OCI-LY3 (cell line): ENCODE data around the gene HNRNPLL.

Source experiments
- H2AFZ ChIP-seq: fragments of 200-600, 300-600 bp; shearing (Covaris generic); 2 replicates; pipeline ENCODE4 v1.6.0; 2014; ENCODE audit warnings: antibody characterized with exemption, low read depth, low read length
- H3K27ac ChIP-seq: fragments of 200-600, 300-600 bp; sonication (generic); 2 replicates; pipeline ENCODE4 v1.5.1; 2014; ENCODE audit warnings: mild to moderate bottlenecking, low read length, moderate library complexity, mixed read lengths
- H3K27me3 ChIP-seq: fragments of 200-600, 300-600 bp; sonication (generic); 2 replicates; pipeline ENCODE4 v1.6.1; 2014; ENCODE audit warnings: low read depth, low read length, mixed read lengths
- H3K36me3 ChIP-seq: fragments of 200-600, 300-600 bp; sonication (generic); replicated peaks from 2 replicates; pipeline ENCODE3; 2014; ENCODE audit warnings: low read depth, low read length, mixed read lengths
- H3K4me1 ChIP-seq: fragments of 300-600, 200-600 bp; sonication (generic); 2 replicates; pipeline ENCODE4 v1.6.1; 2014; ENCODE audit warnings: low read length, mixed read lengths
- H3K4me2 ChIP-seq: fragments of 200-600, 300-600 bp; sonication (generic); 2 replicates; pipeline ENCODE4 v1.6.1; 2014; ENCODE audit warnings: low read length, mixed read lengths
- H3K4me3 ChIP-seq: fragments of 300-600, 200-600 bp; sonication (generic); 2 replicates; pipeline ENCODE4 v1.5.1; 2014; ENCODE audit warnings: antibody characterized with exemption, mild to moderate bottlenecking, low read length, moderate library complexity
- H3K79me2 ChIP-seq: fragments of 300-600, 200-600 bp; shearing (Covaris generic); 2 replicates; pipeline ENCODE4 v1.6.1; 2014; ENCODE audit warnings: mild to moderate bottlenecking, low read length, mixed read lengths
- H3K9ac ChIP-seq: fragments of 300-600, 200-600 bp; shearing (Covaris generic); 2 replicates; pipeline ENCODE4 v1.6.0; 2014; ENCODE audit warnings: mild to moderate bottlenecking, low read length, moderate library complexity
- H3K9me3 ChIP-seq: fragments of 200-600, 300-600 bp; shearing (Covaris generic); 2 replicates; pipeline ENCODE4 v1.6.1; 2014; ENCODE audit warnings: low read length, mixed read lengths; ENCODE audit not compliant: insufficient read depth
- H4K20me1 ChIP-seq: fragments of 200-600, 300-600 bp; sonication (generic); 2 replicates; pipeline ENCODE4 v1.6.1; 2016; ENCODE audit warnings: low read length, mixed read lengths; ENCODE audit not compliant: insufficient read depth
- EZH2phosphoT487 ChIP-seq: fragments of 200-600 bp; shearing (Covaris generic); IDR thresholded peaks from 2 replicates; pipeline ENCODE4 v1.6.1; 2018; ENCODE audit warnings: antibody characterized with exemption, mixed run types, low read depth
- TF ChIP-seq, protein P1 (sequence below): fragments of 200-600, 300-600 bp; sonication (generic); IDR thresholded peaks from 2 replicates; pipeline ENCODE4 v1.5.1; 2014; ENCODE audit warnings: antibody characterized with exemption, low read length, low read depth

HNRNPLL gene

DNA sequence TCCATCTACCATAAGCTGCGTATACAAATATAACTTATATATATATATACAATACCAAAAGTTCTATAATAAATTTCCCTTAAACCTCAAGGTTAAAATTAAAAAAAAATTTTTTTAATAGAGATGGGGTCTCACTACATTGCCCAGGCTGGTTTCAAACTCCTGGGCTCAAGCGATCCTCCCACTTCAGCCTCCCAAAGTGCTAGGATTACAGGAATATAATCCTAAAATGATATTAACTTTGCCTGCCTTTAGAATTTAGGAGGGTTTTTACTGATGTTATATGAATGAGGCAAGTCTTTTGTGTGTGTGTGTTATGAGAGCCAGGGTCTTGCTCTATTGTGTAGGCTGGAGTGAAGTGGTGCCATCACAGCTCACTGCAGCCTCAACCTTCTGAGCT is 49.2 kb downstream of the HNRNPLL start:
- H3K9me3 ChIP-seq: no peaks in the 10 kb centered on the region
- H3K4me1 ChIP-seq: peaks cover 11% of the 10 kb centered on the region
- H3K4me2 ChIP-seq: no peak overlapping the region
- H3K36me3 ChIP-seq: peaks cover 6% of the 10 kb centered on the region
- H3K27me3 ChIP-seq: no peaks in the 10 kb centered on the region
- no peak overlapping the region for H3K4me3 ChIP-seq
- H3K79me2 ChIP-seq: no peaks in the 10 kb centered on the region
- TF ChIP-seq, protein P1, sequence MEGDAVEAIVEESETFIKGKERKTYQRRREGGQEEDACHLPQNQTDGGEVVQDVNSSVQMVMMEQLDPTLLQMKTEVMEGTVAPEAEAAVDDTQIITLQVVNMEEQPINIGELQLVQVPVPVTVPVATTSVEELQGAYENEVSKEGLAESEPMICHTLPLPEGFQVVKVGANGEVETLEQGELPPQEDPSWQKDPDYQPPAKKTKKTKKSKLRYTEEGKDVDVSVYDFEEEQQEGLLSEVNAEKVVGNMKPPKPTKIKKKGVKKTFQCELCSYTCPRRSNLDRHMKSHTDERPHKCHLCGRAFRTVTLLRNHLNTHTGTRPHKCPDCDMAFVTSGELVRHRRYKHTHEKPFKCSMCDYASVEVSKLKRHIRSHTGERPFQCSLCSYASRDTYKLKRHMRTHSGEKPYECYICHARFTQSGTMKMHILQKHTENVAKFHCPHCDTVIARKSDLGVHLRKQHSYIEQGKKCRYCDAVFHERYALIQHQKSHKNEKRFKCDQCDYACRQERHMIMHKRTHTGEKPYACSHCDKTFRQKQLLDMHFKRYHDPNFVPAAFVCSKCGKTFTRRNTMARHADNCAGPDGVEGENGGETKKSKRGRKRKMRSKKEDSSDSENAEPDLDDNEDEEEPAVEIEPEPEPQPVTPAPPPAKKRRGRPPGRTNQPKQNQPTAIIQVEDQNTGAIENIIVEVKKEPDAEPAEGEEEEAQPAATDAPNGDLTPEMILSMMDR: no peak
- TF ChIP-seq EZH2phosphoT487: no peak
- no peak overlapping the region for H2AFZ ChIP-seq
- H4K20me1 ChIP-seq: no peaks in the 10 kb centered on the region
- H3K27ac ChIP-seq: no peak overlapping the region
- H3K9ac ChIP-seq: no peak overlapping the region

DNA sequence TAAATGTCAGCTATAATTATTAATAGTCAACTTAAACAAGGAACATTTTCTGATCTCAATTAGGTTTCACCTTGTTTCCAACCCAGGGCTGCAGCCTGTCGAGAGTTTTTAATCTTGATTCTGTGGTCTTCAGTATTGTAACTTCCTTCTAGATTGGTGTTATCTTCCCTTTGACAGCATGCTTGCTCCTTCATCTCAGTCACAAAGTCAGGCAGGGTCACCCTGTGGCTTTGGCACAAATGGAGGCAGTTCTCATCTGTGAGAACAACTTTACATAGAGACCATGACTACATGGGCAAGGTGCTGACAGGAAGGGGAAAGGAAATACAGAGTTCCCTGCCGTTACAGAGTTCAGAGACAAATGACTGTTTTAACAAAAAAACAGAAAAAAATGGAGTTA is 50.5 kb downstream of the HNRNPLL start:
- H3K9ac ChIP-seq: no peak overlapping the region
- H4K20me1 ChIP-seq: no peaks in the 10 kb centered on the region
- no peak for TF ChIP-seq EZH2phosphoT487
- TF ChIP-seq, protein P1: no peak
- H3K9me3 ChIP-seq: no peaks in the 10 kb centered on the region
- no peak overlapping the region for H3K27ac ChIP-seq
- H3K79me2 ChIP-seq: no peaks in the 10 kb centered on the region
- no peaks in the 10 kb centered on the region for H3K27me3 ChIP-seq
- H3K4me1 ChIP-seq: no peaks in the 10 kb centered on the region; the same call in 1 of the 2 replicates
- H3K4me3 ChIP-seq: no peak overlapping the region
- H2AFZ ChIP-seq: no peak overlapping the region
- H3K36me3 ChIP-seq: peaks cover 6% of the 10 kb centered on the region
- H3K4me2 ChIP-seq: no peak overlapping the region

DNA sequence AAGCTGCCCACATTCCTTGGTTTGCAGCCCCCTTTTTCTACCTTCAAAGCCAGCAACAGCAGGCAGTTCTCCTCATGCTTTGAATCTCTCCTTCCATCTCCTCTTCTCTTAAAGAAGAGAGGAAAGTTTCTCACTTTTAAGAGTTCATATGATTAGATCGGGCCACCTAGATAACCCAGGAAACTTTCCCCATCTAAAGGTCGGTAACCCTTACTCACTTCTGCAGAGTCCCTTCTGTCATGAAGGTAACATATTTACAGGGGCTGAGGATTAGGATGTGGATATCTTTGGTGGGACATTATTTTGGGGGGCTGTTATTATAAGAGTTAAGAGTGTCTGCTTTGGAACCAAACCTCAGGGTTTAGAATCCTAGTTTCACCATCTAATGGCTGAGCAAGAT is 51.0 kb downstream of the HNRNPLL start:
- H3K36me3 ChIP-seq: peaks cover 6% of the 10 kb centered on the region
- H3K9me3 ChIP-seq: no peaks in the 10 kb centered on the region
- H3K4me3 ChIP-seq: no peak overlapping the region
- TF ChIP-seq, protein P1: no peak
- no peak for TF ChIP-seq EZH2phosphoT487
- H3K27me3 ChIP-seq: no peaks in the 10 kb centered on the region
- H3K79me2 ChIP-seq: no peaks in the 10 kb centered on the region
- no peak overlapping the region for H3K9ac ChIP-seq
- no peak overlapping the region for H3K27ac ChIP-seq
- H3K4me1 ChIP-seq: peaks cover 4% of the 10 kb centered on the region
- no peaks in the 10 kb centered on the region for H4K20me1 ChIP-seq
- H3K4me2 ChIP-seq: no peak overlapping the region
- no peak overlapping the region for H2AFZ ChIP-seq

DNA sequence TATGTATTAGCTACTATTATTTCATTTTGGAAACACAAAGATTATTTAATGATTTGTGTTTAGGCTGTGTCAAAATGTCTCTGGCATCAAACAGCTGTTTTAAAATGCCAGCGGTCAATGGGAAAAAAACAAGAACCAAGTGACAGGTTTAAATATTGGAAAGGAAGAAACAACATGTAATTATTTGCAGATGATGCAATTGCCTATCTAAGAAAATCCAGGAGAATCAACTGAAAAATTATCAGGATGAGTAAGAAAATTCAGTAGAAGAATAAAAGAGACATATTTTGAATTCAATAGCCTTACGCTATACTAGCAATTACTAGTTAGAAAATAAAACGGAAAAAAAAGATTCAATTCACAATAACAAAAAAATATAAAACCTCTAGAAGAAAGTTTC is 51.6 kb downstream of the HNRNPLL start:
- Histone ChIP-seq H3K36me3 (peaks cover 3% of the 10 kb centered on the region), H3K27ac (no peak overlapping the region), H3K27me3 (no peaks in the 10 kb centered on the region)

More for the DNA sequence above, 51.6 kb downstream of the HNRNPLL start:
- H3K79me2 ChIP-seq: no peaks in the 10 kb centered on the region
- H3K4me1 ChIP-seq: peaks cover 10% of the 10 kb centered on the region
- no peak overlapping the region for H3K4me3 ChIP-seq
- no peaks in the 10 kb centered on the region for H3K9me3 ChIP-seq
- no peak overlapping the region for H3K4me2 ChIP-seq
- H4K20me1 ChIP-seq: no peaks in the 10 kb centered on the region
- TF ChIP-seq, protein P1: no peak
- no peak for TF ChIP-seq EZH2phosphoT487
- no peak overlapping the region for H3K9ac ChIP-seq
- H2AFZ ChIP-seq: no peak overlapping the region
